Thyroid gland (tissue), 4 donors: ENCODE measurements around the gene ARL15.

Experiments
- POLR2A ChIP-seq, 2 donors: fragments of 450-650 bp; IDR thresholded peaks; one replicate each; pipeline ENCODE4 v1.6.1; 2017; ENCODE audit warnings: antibody characterized with exemption in 2 of 2, mild to moderate bottlenecking in 2 of 2, moderate library complexity in 1 of 2
- TF ChIP-seq, protein P1 (sequence below), 6 experiments: fragments of 200-600 bp in 3 of 6; fragments of 450-650 bp in 3 of 6; sonication (generic) in 3 of 6; IDR thresholded peaks; one replicate each; pipeline ENCODE4 v1.5.1; 2016 to 2019; ENCODE audit warnings: antibody characterized with exemption in 6 of 6, mild to moderate bottlenecking in 2 of 6, inconsistent platforms in 1 of 6, moderate library complexity in 1 of 6

DNA sequence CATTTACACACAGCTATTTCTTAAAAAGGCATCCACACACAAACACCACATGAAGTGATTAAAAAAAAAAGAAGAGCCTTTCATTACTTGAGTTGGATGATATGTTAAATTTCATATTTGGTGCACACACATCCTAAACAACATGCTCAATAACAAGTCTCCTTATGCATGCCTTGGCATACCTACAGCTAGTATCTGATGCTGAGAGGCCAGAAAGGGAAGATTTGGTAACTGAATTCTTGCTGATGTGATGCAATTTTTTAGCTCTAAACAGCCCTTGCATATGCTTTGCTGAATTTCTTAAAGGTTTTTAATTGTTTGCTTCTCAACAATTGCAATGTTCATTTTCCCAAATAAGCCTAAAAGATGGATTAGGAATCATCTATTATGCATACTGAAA is 338.8 kb downstream of the ARL15 start:
- TF ChIP-seq, protein P1, sequence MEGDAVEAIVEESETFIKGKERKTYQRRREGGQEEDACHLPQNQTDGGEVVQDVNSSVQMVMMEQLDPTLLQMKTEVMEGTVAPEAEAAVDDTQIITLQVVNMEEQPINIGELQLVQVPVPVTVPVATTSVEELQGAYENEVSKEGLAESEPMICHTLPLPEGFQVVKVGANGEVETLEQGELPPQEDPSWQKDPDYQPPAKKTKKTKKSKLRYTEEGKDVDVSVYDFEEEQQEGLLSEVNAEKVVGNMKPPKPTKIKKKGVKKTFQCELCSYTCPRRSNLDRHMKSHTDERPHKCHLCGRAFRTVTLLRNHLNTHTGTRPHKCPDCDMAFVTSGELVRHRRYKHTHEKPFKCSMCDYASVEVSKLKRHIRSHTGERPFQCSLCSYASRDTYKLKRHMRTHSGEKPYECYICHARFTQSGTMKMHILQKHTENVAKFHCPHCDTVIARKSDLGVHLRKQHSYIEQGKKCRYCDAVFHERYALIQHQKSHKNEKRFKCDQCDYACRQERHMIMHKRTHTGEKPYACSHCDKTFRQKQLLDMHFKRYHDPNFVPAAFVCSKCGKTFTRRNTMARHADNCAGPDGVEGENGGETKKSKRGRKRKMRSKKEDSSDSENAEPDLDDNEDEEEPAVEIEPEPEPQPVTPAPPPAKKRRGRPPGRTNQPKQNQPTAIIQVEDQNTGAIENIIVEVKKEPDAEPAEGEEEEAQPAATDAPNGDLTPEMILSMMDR (IDR thresholded peaks at IDR 0.05) = no peak
- no peak for TF ChIP-seq POLR2A (IDR thresholded peaks at IDR 0.05)
